ENCODE data around the gene PFKFB4. TPM values are rescaled to one million over a fixed set of nuclear protein-coding genes. Genes with fewer than 3 reads are reported as not detected.
A peak's percentile ranks its signal among the peaks of the same experiment; 100 is the strongest.

Gene PFKFB4
- polyA plus RNA-seq, 1 of the 3 experiments (the other 2 are of a cell fraction), result 5.7 TPM

- DNase-seq, result no peak
- Histone ChIP-seq H3K9me2 (no peaks in the 10 kb centered on the region), H3K79me2 (ENCODE audit: insufficient read depth) (peaks cover 5% of the 10 kb centered on the region; the same call in 1 of the 2 replicates), H3K36me3 (replicated peaks in 1 of 2; ENCODE audit: control insufficient read depth in 1 of 2, insufficient read depth in 2 of 2, low read length in 1 of 2) (no peaks in the 10 kb centered on the region), H3K9me3 (no peaks in the 10 kb centered on the region), H3K9ac (no peak overlapping the region), H3K4me1 (ENCODE audit: control insufficient read depth in 1 of 2, insufficient read depth in 2 of 2, low read depth in 1 of 2, low read length in 1 of 2) (peaks cover 18 to 21% of the 10 kb centered on the region in 2 experiments; a peak in 3 of 4 replicates), H3K4me2 (0 out of 2 replicates have a peak overlapping the region, but pooled peaks have one; percentile 82), H3K4me3 (ENCODE audit: low read depth in 2 of 2, low read length in 1 of 2) (no peak overlapping the region; a peak in 1 of 4 replicates), H3K27me3 (ENCODE audit: insufficient read depth) (no peaks in the 10 kb centered on the region), H2AFZ (ENCODE audit: low read depth) (no peak overlapping the region), H3K27ac (ENCODE audit: low read depth in 2 of 2, low read length in 1 of 2) (no peak overlapping the region), H4K20me1 (ENCODE audit: insufficient read depth) (no peaks in the 10 kb centered on the region), H3F3A (replicated peaks; ENCODE audit: insufficient read depth) (peaks cover 26% of the 10 kb centered on the region)
- TF ChIP-seq RCOR1 (IDR thresholded peaks at IDR 0.05; ENCODE audit: low read length), result no peak
- no peak for TF ChIP-seq USF1 (IDR thresholded peaks at IDR 0.05; ENCODE audit: borderline replicate concordance, low read depth)
- TF ChIP-seq RXRA (IDR thresholded peaks at IDR 0.05; ENCODE audit: borderline replicate concordance, low read depth), result no peak
- no peak for TF ChIP-seq TAF1 (IDR thresholded peaks at IDR 0.05; ENCODE audit: borderline replicate concordance, low read depth, low read length)
- TF ChIP-seq NRF1 (IDR thresholded peaks at IDR 0.05; ENCODE audit: low read depth, low read length), result no peak
- TF ChIP-seq TEAD4 (IDR thresholded peaks at IDR 0.05; ENCODE audit: borderline replicate concordance, insufficient read depth), result no peak
- TF ChIP-seq PBX3 (IDR thresholded peaks at IDR 0.05), result no peak
- TF ChIP-seq FOSL2 (IDR thresholded peaks at IDR 0.05; ENCODE audit: borderline replicate concordance, low read depth), result no peak
- TF ChIP-seq MXI1 (IDR thresholded peaks at IDR 0.05; ENCODE audit: low read depth, low read length), result no peak
- ChIA-PET CTCF (interaction anchor here (1.1 kb wide), 1 partner anchor 35 kb away, joined by 4 read pairs; no protein-coding TSS in a partner anchor), POLR2A (no interaction called here)
- WGBS (ENCODE audit: low lambda C conversion rate), result 89% methylated on average over 5 of the region's 9 CpGs
Observed at GRCh38 chr3:48593337-48593736, 36.7 kb upstream of the PFKFB4 start.

DNA sequence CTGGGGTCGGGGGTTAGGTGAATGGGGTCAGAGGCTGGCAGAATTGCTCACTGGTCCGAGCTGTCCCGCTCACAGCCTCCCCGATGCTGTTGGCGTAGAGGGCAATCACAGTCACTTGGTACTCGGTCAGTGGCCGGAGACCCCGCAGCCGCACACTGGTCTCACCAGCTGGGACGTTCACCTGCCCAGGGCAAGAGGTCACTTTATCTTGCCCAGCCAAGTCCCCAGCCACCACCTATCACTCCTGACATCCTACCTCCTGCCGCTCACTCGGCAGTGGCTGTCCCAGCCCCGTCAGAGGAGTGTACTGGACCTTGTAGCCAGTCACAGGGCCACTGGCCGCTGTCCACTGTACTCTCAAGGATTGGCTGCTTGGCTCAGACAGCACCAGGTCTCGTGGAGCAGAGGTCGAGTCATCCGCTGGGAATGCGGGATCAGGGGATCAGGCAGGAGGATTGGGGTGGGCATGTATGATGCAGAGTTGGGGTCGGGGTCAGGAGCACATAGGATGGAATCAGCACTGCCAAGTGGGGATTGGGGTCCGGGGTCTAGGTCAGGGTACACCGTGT is 36.0 kb upstream of the PFKFB4 start:
- H3K36me3 ChIP-seq (replicated peaks in 1 of 2; ENCODE audit: control insufficient read depth in 1 of 2, insufficient read depth in 2 of 2, low read length in 1 of 2), result no peaks in the 10 kb centered on the region
- H3K27me3 ChIP-seq (ENCODE audit: insufficient read depth), result no peaks in the 10 kb centered on the region
- CTCF ChIA-PET, result interaction anchor here (1.1 kb wide), 1 partner anchor 35 kb away, joined by 4 read pairs; no protein-coding TSS in a partner anchor

More for the DNA sequence above, 36.0 kb upstream of the PFKFB4 start:
- Histone ChIP-seq H3K9ac (no peak overlapping the region), H3K4me3 (ENCODE audit: low read depth in 2 of 2, low read length in 1 of 2) (no peak overlapping the region), H3K9me2 (no peaks in the 10 kb centered on the region), H3K4me2 (no peak overlapping the region), H2AFZ (ENCODE audit: low read depth) (no peak overlapping the region), H3K4me1 (ENCODE audit: control insufficient read depth in 1 of 2, insufficient read depth in 2 of 2, low read depth in 1 of 2, low read length in 1 of 2) (peaks cover 12 to 19% of the 10 kb centered on the region in 2 experiments; a peak in 3 of 4 replicates), H3F3A (replicated peaks; ENCODE audit: insufficient read depth) (peaks cover 19% of the 10 kb centered on the region), H3K79me2 (ENCODE audit: insufficient read depth) (peaks cover 5% of the 10 kb centered on the region; the same call in 1 of the 2 replicates), H3K27ac (ENCODE audit: low read depth in 2 of 2, low read length in 1 of 2) (no peak overlapping the region), H3K9me3 (no peaks in the 10 kb centered on the region), H4K20me1 (ENCODE audit: insufficient read depth) (no peaks in the 10 kb centered on the region)
- TF ChIP-seq, protein P1, sequence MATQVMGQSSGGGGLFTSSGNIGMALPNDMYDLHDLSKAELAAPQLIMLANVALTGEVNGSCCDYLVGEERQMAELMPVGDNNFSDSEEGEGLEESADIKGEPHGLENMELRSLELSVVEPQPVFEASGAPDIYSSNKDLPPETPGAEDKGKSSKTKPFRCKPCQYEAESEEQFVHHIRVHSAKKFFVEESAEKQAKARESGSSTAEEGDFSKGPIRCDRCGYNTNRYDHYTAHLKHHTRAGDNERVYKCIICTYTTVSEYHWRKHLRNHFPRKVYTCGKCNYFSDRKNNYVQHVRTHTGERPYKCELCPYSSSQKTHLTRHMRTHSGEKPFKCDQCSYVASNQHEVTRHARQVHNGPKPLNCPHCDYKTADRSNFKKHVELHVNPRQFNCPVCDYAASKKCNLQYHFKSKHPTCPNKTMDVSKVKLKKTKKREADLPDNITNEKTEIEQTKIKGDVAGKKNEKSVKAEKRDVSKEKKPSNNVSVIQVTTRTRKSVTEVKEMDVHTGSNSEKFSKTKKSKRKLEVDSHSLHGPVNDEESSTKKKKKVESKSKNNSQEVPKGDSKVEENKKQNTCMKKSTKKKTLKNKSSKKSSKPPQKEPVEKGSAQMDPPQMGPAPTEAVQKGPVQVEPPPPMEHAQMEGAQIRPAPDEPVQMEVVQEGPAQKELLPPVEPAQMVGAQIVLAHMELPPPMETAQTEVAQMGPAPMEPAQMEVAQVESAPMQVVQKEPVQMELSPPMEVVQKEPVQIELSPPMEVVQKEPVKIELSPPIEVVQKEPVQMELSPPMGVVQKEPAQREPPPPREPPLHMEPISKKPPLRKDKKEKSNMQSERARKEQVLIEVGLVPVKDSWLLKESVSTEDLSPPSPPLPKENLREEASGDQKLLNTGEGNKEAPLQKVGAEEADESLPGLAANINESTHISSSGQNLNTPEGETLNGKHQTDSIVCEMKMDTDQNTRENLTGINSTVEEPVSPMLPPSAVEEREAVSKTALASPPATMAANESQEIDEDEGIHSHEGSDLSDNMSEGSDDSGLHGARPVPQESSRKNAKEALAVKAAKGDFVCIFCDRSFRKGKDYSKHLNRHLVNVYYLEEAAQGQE (IDR thresholded peaks at IDR 0.05; ENCODE audit: low read depth, low read length), result peak; percentile 61; the same call in 1 of the 2 replicates
- no peak for TF ChIP-seq CTCF (IDR thresholded peaks at IDR 0.05)
- no peak for DNase-seq
- 83% methylated on average over 14 of the region's 21 CpGs for WGBS (ENCODE audit: low lambda C conversion rate)
- POLR2A ChIA-PET, result no interaction called here
